Stimulated activated CD8-positive, alpha-beta memory T cell treated with anti-CD3 and anti-CD28 coated beads, Interleukin-7, amount 100 ng/mL, for 1 hour (primary cell): ENCODE results near the gene ACTL8.

Experiments
- DNase-seq, 2 donors: peaks; one replicate each; pipeline ENCODE4 v3.0.0-alpha.2; 2020; ENCODE audit warnings: low read depth in 2 of 2

The ACTL8 gene

GRCh38 chr1:17875171-17875881, 120.2 kb downstream of the ACTL8 start:
- no peak for DNase-seq

GRCh38 chr1:17875882-17876280, 120.7 kb downstream of the ACTL8 start:
- DNase-seq, result no peak
